OCI-LY1 (cell line): ENCODE data around the gene TTF2.

Experiments
- EZH2 ChIP-seq: fragments of 200-600 bp; sonication (generic), shearing (Covaris generic); IDR thresholded peaks from 2 replicates; pipeline ENCODE4 v1.8.0; 2017; ENCODE audit warnings: borderline replicate concordance, mixed run types, mild to moderate bottlenecking, antibody characterized with exemption, low read length, moderate library complexity, mixed read lengths
- TF ChIP-seq, protein P1 (sequence below): fragments of 200-600 bp; sonication (generic), shearing (Covaris generic); IDR thresholded peaks from 2 replicates; pipeline ENCODE4 v1.5.1; 2017; ENCODE audit warnings: mild to moderate bottlenecking, antibody characterized with exemption, low read length, moderate library complexity, mixed read lengths

DNA sequence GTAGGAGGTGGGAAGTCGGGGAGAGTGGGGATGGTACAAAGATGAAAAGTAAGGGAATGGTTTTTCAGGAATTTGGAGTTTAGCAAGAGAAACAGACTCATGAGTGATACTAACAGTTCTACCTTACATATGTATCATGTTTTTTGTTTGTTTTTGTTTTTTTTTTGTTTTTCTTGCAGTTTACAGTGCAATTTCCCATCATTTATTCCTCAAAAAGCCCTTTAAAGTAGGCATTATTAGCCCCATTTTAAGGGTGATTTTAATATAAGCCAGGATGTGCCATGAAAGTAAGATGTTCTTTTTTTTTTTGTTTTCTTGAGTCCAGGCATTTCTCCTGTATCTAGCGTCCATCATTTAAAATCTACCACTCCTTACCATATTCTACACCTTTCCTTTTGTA lies 75.2 kb downstream of the TTF2 start:
- TF ChIP-seq, protein P1, sequence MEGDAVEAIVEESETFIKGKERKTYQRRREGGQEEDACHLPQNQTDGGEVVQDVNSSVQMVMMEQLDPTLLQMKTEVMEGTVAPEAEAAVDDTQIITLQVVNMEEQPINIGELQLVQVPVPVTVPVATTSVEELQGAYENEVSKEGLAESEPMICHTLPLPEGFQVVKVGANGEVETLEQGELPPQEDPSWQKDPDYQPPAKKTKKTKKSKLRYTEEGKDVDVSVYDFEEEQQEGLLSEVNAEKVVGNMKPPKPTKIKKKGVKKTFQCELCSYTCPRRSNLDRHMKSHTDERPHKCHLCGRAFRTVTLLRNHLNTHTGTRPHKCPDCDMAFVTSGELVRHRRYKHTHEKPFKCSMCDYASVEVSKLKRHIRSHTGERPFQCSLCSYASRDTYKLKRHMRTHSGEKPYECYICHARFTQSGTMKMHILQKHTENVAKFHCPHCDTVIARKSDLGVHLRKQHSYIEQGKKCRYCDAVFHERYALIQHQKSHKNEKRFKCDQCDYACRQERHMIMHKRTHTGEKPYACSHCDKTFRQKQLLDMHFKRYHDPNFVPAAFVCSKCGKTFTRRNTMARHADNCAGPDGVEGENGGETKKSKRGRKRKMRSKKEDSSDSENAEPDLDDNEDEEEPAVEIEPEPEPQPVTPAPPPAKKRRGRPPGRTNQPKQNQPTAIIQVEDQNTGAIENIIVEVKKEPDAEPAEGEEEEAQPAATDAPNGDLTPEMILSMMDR = no peak
- TF ChIP-seq EZH2 = no peak
